Mesenchymal stem cell (in vitro differentiated cells and primary cell): Measurements from ENCODE around the gene FCHSD2.
"Not testable (repeated sequence)": the region's sequence is repeated elsewhere in the genome, so short reads cannot be mapped to it uniquely, and the experiment has no call there.

ENCODE experiments used
- DNase-seq: peaks from one replicate; pipeline ENCODE4 v3.0.0-alpha.2; 2013
- H2AFZ ChIP-seq: one replicate; pipeline ENCODE4 v1.6.1; 2013; ENCODE audit warnings: low read depth, mild to moderate bottlenecking, control low read depth, inconsistent platforms, low read length, moderate library complexity
- H2AK5ac ChIP-seq: 2 replicates; pipeline ENCODE4 v1.6.1; 2013; ENCODE audit warnings: low read length, moderate library complexity, mild to moderate bottlenecking, inconsistent platforms; ENCODE audit not compliant: severe bottlenecking
- H2BK120ac ChIP-seq: one replicate; pipeline ENCODE4 v1.6.1; 2013; ENCODE audit warnings: low read depth, mild to moderate bottlenecking, inconsistent platforms, low read length, moderate library complexity
- H2BK12ac ChIP-seq, 2 experiments: one replicate each; pipeline ENCODE4 v1.6.1; 2013; ENCODE audit warnings: inconsistent platforms in 2 of 2, low read length in 2 of 2, mild to moderate bottlenecking in 2 of 2, moderate library complexity in 2 of 2, control low read depth in 1 of 2
- H2BK15ac ChIP-seq: one replicate; pipeline ENCODE4 v1.6.1; 2013; ENCODE audit warnings: mild to moderate bottlenecking, low read depth, inconsistent platforms; ENCODE audit not compliant: poor library complexity, severe bottlenecking
- H2BK5ac ChIP-seq: 2 replicates; pipeline ENCODE4 v1.6.1; 2013; ENCODE audit warnings: low read depth, mild to moderate bottlenecking, low read length, control low read depth, inconsistent platforms; ENCODE audit not compliant: poor library complexity, severe bottlenecking
- H3K14ac ChIP-seq, 2 experiments: one replicate each; pipeline ENCODE4 v1.6.1; 2013; ENCODE audit warnings: inconsistent platforms in 2 of 2, low read length in 2 of 2, control low read depth in 1 of 2, mild to moderate bottlenecking in 1 of 2, moderate library complexity in 1 of 2
- H3K18ac ChIP-seq, 2 experiments: one replicate each; pipeline ENCODE4 v1.6.1; 2013; ENCODE audit warnings: inconsistent platforms in 2 of 2, low read length in 2 of 2, control low read depth in 1 of 2, low read depth in 1 of 2, mild to moderate bottlenecking in 1 of 2
- H3K23ac ChIP-seq, 2 experiments: one replicate each; pipeline ENCODE4 v1.6.1; 2013; ENCODE audit warnings: inconsistent platforms in 2 of 2, low read length in 2 of 2, mild to moderate bottlenecking in 2 of 2, moderate library complexity in 2 of 2, control low read depth in 1 of 2
- H3K27ac ChIP-seq: 2 replicates; pipeline ENCODE4 v1.5.1; 2013; ENCODE audit warnings: mild to moderate bottlenecking, moderate library complexity, low read length, control low read depth, inconsistent platforms; ENCODE audit not compliant: poor library complexity, severe bottlenecking
- H3K27me3 ChIP-seq, 2 experiments: 2 replicates each; pipeline versions ENCODE4 v1.6.1 to v1.7.0; 2013; ENCODE audit warnings: low read length in 2 of 2, mild to moderate bottlenecking in 2 of 2, moderate library complexity in 2 of 2, control low read depth in 1 of 2, inconsistent platforms in 1 of 2; ENCODE audit not compliant: control insufficient read depth in 1 of 2, insufficient read depth in 1 of 2
- H3K36me3 ChIP-seq, 2 experiments: 2 replicates each; pipeline versions ENCODE4 v1.6.1 to v1.7.0; 2013; ENCODE audit warnings: low read length in 2 of 2, control low read depth in 1 of 2, inconsistent platforms in 1 of 2, low read depth in 1 of 2, mild to moderate bottlenecking in 1 of 2; ENCODE audit not compliant: insufficient read depth in 2 of 2, control insufficient read depth in 1 of 2
- H3K4ac ChIP-seq, 2 experiments: one replicate each; pipeline ENCODE4 v1.6.1; 2013; ENCODE audit warnings: inconsistent platforms in 2 of 2, low read length in 2 of 2, mild to moderate bottlenecking in 2 of 2, moderate library complexity in 2 of 2, control low read depth in 1 of 2, low read depth in 1 of 2
- H3K4me1 ChIP-seq: 2 replicates; pipeline ENCODE4 v1.6.1; 2013; ENCODE audit warnings: low read depth, low read length, control low read depth; ENCODE audit not compliant: control insufficient read depth, insufficient read depth
- H3K4me2 ChIP-seq: 2 replicates; pipeline ENCODE4 v1.6.1; 2013; ENCODE audit warnings: low read length, mild to moderate bottlenecking, inconsistent platforms; ENCODE audit not compliant: poor library complexity, severe bottlenecking
- H3K4me3 ChIP-seq, 2 experiments: 2 replicates each; pipeline versions ENCODE4 v1.5.1 to v1.7.0; 2013; ENCODE audit warnings: low read length in 2 of 2, mild to moderate bottlenecking in 2 of 2, control low read depth in 1 of 2, low read depth in 1 of 2; ENCODE audit not compliant: insufficient read depth in 1 of 2
- H3K79me1 ChIP-seq: replicated peaks from 2 replicates; pipeline ENCODE4 v1.6.1; 2013; ENCODE audit warnings: mild to moderate bottlenecking, control low read depth, low read length, inconsistent platforms; ENCODE audit not compliant: poor library complexity, severe bottlenecking
- H3K9ac ChIP-seq: 2 replicates; pipeline ENCODE4 v1.7.0; 2013; ENCODE audit warnings: mild to moderate bottlenecking, low read length, moderate library complexity
- H3K9me3 ChIP-seq: 2 replicates; pipeline ENCODE4 v1.7.0; 2013; ENCODE audit warnings: mild to moderate bottlenecking, low read length; ENCODE audit not compliant: control insufficient read depth
- H4K8ac ChIP-seq: one replicate; pipeline ENCODE4 v1.6.1; 2013; ENCODE audit warnings: inconsistent platforms, mild to moderate bottlenecking, low read length, moderate library complexity
- H4K91ac ChIP-seq: one replicate; pipeline ENCODE4 v1.6.1; 2013; ENCODE audit warnings: mild to moderate bottlenecking, low read length, inconsistent platforms
- WGBS: methylation state at CpG from one replicate; pipeline ENCODE4 v1.1.7; 2013; ENCODE audit warnings: mixed read lengths; 5-methylcytosine and 5-hydroxymethylcytosine counted together

FCHSD2 gene

DNA sequence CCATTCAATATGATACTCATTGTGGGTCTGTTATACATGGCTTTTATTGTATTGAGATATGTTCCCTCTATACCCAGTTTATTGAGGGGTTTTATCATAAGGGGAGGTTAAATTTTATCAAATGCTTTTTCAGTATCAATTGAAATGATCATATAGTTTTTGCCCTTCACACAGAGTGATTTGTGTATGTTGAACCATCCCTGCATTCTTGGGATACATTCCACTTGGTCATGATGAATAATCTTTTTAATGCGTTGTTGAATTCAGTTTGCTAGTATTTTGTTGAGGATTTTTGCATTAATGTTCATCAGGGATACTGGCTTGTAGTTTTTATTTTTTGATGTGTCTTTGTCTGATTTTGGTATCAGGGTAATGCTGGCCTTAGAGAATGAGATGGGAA is 229.9 kb downstream of the FCHSD2 start:
- Histone ChIP-seq H2BK5ac (no peak overlapping the region), H2AK5ac (no peak overlapping the region), H2BK12ac (no peak overlapping the region), H2BK15ac (no peak overlapping the region), H3K27ac (no peak overlapping the region), H3K23ac (no peak overlapping the region), H3K27me3 (no peaks in the 10 kb centered on the region), H2BK120ac (no peak overlapping the region), H3K4me1 (no peaks in the 10 kb centered on the region), H3K36me3 (peaks cover 4 to 9% of the 10 kb centered on the region in 2 experiments), H4K91ac (no peak overlapping the region), H3K4me3 (no peak overlapping the region), H3K14ac (no peak overlapping the region), H3K18ac (no peak overlapping the region), H3K9ac (no peak overlapping the region), H3K4ac (no peak overlapping the region), H3K4me2 (no peak overlapping the region), H4K8ac (no peak overlapping the region), H3K9me3 (peaks cover 17% of the 10 kb centered on the region), H3K79me1 (peaks cover 5% of the 10 kb centered on the region), H2AFZ (no peak overlapping the region)
- DNase-seq = no peak
- 100% methylated on average over 1 of the region's 1 CpG for WGBS

DNA sequence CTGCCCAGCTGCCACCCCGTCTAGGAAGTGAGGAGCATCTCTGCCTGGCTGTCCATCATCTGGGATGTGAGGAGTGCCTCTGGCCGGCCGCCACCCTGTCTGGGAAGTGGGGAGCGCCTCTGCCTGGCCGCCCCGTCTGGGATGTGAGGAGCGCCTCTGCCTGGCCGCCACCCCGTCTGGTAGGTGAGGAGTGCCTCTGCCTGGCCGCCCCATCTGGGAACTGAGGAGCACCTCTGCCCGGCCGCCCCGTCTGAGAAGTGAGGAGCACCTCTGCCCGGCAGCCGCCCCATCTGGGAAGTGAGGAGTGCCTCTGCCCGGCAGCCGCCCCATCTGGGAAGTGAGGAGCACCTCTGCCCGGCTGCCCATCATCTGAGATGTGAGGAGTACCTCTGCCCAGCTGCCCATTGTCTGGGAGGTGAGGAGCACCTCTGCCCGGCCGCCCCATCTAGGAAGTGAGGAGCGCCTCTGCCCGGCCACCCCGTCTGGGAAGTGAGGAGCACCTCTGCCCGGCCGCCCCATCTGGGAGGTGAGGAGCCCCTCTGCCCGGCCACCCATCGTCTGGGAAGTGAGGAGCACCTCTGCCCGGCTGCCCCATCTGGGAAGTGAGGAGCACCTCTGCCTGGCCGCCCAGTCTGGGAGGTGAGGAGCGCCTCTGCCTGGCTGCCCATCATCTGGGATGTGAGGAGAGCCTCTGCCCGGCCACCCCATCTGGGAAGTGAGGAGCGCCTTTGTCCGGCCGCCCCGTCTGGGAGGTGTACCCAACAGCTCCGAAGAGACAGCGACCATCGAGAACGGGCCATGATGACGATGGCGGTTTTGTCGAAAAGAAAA is 232.3 kb downstream of the FCHSD2 start:
- H3K4ac ChIP-seq, H3K27me3 ChIP-seq, H2AFZ ChIP-seq, H2BK5ac ChIP-seq, H3K9ac ChIP-seq, H3K14ac ChIP-seq, H3K18ac ChIP-seq, H3K27ac ChIP-seq, H2BK15ac ChIP-seq, H3K4me2 ChIP-seq, DNase-seq, H2BK12ac ChIP-seq, H2BK120ac ChIP-seq, H4K91ac ChIP-seq, H3K23ac ChIP-seq, H2AK5ac ChIP-seq, H3K4me3 ChIP-seq, H4K8ac ChIP-seq, H3K79me1 ChIP-seq, H3K36me3 ChIP-seq, H3K4me1 ChIP-seq: not testable (repeated sequence)
- H3K9me3 ChIP-seq = peaks cover 17% of the 10 kb centered on the region
- WGBS = 98% methylated on average over 36 of the region's 42 CpGs

DNA sequence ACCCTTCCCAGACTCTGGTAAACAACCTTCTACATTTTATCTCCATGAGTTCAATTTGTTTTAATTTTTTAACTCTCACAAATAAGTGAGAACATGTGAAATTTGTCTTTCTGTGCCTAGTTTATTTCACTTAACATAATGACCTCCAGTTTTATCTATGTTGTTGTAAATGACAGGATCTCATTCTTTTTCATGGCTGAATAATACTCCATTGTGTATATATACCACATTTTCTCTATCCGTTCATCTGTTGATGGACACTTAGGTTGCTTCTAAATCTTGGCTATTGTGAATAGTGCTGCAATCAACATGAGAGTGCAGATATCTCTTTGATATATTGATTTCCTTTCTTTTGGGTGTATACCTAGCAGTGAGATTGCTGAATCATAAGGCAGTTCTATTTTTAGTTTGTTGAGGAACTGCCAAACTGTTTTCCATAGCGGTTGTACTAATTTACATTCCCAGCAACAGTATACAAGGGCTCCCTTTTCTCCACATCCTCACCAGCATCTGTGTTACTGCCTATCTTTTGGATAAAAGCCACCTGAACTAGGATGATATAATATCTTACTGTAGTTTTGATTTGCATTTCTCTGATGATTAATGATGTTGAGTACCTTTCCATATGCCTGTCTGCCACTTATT is 234.0 kb downstream of the FCHSD2 start:
- no peak overlapping the region for H2BK15ac ChIP-seq
- H3K4me2 ChIP-seq = no peak overlapping the region
- H4K91ac ChIP-seq = no peak overlapping the region
- no peak overlapping the region for H3K4ac ChIP-seq
- no peak overlapping the region for H3K18ac ChIP-seq
- no peak overlapping the region for H2BK12ac ChIP-seq
- no peak for DNase-seq
- no peak overlapping the region for H3K27ac ChIP-seq
- H3K4me3 ChIP-seq = no peak overlapping the region
- H3K4me1 ChIP-seq = no peaks in the 10 kb centered on the region
- peaks cover 17% of the 10 kb centered on the region for H3K9me3 ChIP-seq
- no peak overlapping the region for H3K9ac ChIP-seq
- H3K79me1 ChIP-seq = peaks cover 3% of the 10 kb centered on the region
- H4K8ac ChIP-seq = no peak overlapping the region
- H3K36me3 ChIP-seq = peaks cover 0 to 9% of the 10 kb centered on the region in 2 experiments
- no peak overlapping the region for H2BK5ac ChIP-seq
- no peaks in the 10 kb centered on the region for H3K27me3 ChIP-seq
- H2AK5ac ChIP-seq = no peak overlapping the region
- H2AFZ ChIP-seq = no peak overlapping the region
- no peak overlapping the region for H2BK120ac ChIP-seq
- no peak overlapping the region for H3K14ac ChIP-seq
- 100% methylated on average over 2 of the region's 2 CpGs for WGBS
- H3K23ac ChIP-seq = no peak overlapping the region

DNA sequence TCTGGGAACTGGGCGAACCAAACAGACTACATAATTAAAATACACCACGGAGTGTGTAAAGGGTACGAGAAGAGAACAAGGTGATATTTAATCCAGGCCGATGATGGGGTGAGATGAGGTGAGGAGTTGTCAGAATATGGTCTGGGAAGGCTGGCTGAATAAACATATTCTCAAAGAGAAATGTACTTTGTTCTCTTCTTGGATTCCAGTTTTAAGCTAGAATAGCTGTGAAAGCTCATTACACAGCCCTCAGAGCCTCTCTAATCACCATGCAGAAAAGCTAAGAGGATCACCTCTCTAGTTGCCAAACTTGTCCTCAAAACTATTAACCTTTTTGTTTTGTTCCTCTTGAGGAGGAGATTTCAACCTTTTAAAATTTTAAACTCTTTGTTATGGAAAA is 238.1 kb downstream of the FCHSD2 start:
- DNase-seq = no peak
- Histone ChIP-seq H3K27ac (no peak overlapping the region), H3K4me2 (no peak overlapping the region), H3K4ac (no peak overlapping the region), H3K18ac (no peak overlapping the region), H2BK15ac (no peak overlapping the region), H2AK5ac (no peak overlapping the region), H3K27me3 (no peaks in the 10 kb centered on the region), H3K9me3 (no peaks in the 10 kb centered on the region), H3K79me1 (no peaks in the 10 kb centered on the region), H3K36me3 (peaks cover 2 to 10% of the 10 kb centered on the region in 2 experiments), H3K4me3 (no peak overlapping the region), H2AFZ (no peak overlapping the region), H2BK120ac (no peak overlapping the region), H3K9ac (no peak overlapping the region), H4K91ac (no peak overlapping the region), H4K8ac (no peak overlapping the region), H3K14ac (no peak overlapping the region), H3K4me1 (no peaks in the 10 kb centered on the region), H2BK5ac (no peak overlapping the region), H3K23ac (no peak overlapping the region), H2BK12ac (no peak overlapping the region)
- WGBS = 100% methylated on average over 3 of the region's 4 CpGs
